Measurements from ENCODE around the gene CLDND2. TPM values are rescaled to one million over a fixed set of nuclear protein-coding genes. Genes with fewer than 3 reads are reported as not detected.

The CLDND2 gene
- total RNA-seq, 1 donor from 2014 or later: 2.4 TPM

- DNase-seq (ENCODE audit: low spot score) (no peak), ATAC-seq (no peak)
- intact Hi-C loops (cut with DNase I): no loop called here
Measured at GRCh38 chr19:51387924-51388389, 19.2 kb upstream of the CLDND2 start, which contains the start of gene LIM2. Gene LIM2, minus strand, starts transcription at chr19:51387974. Its CDS starts 531 bp downstream, at chr19:51387443.

GRCh38 chr19:51386882-51387520, 18.2 kb upstream of the CLDND2 start:
- intact Hi-C loops (cut with DNase I): no loop called here
- ATAC-seq (no peak), DNase-seq (ENCODE audit: low spot score) (no peak)

GRCh38 chr19:51382004-51382403, 13.2 kb upstream of the CLDND2 start:
- DNase-seq (ENCODE audit: low spot score): no peak
- intact Hi-C loops (cut with DNase I): no loop called here
- no peak for ATAC-seq

GRCh38 chr19:51380379-51380778, 11.6 kb upstream of the CLDND2 start:
- DNase-seq (ENCODE audit: low spot score) (no peak), ATAC-seq (no peak)
- intact Hi-C loops (cut with DNase I): no loop called here

- no peak for DNase-seq (ENCODE audit: low spot score)
- intact Hi-C loops (cut with DNase I): no loop called here
Measured at GRCh38 chr19:51377422-51377821, 8.6 kb upstream of the CLDND2 start.

GRCh38 chr19:51375504-51376221, 6.9 kb upstream of the CLDND2 start:
- intact Hi-C loops (cut with DNase I): no loop called here
- DNase-seq (ENCODE audit: low spot score) (no peak), ATAC-seq (no peak)

More at GRCh38 chr19:51377422-51377821, 8.6 kb upstream of the CLDND2 start:
- ATAC-seq: no peak

GRCh38 chr19:51372649-51373504, 4.1 kb upstream of the CLDND2 start, which contains the start of gene NKG7:
Gene NKG7, minus strand, starts transcription at chr19:51372654. Its CDS starts 119 bp downstream, at chr19:51372535.
- ATAC-seq (no peak), DNase-seq (ENCODE audit: low spot score) (no peak)
- intact Hi-C loops (cut with DNase I): no loop called here

GRCh38 chr19:51372021-51372648, 3.3 kb upstream of the CLDND2 start:
- intact Hi-C loops (cut with DNase I): no loop called here
- ATAC-seq (no peak), DNase-seq (ENCODE audit: low spot score) (no peak)

- no peak for DNase-seq (ENCODE audit: low spot score)
- ATAC-seq: no peak
- intact Hi-C loops (cut with DNase I): no loop called here
Measured at GRCh38 chr19:51371186-51371690, 2.4 kb upstream of the CLDND2 start.

- DNase-seq (ENCODE audit: low spot score) (no peak), ATAC-seq (no peak)
- intact Hi-C loops (cut with DNase I): no loop called here
Measured at GRCh38 chr19:51370230-51370629, 1.4 kb upstream of the CLDND2 start.

- ATAC-seq (peak; percentile 95), DNase-seq (ENCODE audit: low spot score) (peak; percentile 100)
- intact Hi-C loops (cut with DNase I): no loop called here
Measured at GRCh38 chr19:51367565-51368365, 1.0 kb downstream of the CLDND2 start.

GRCh38 chr19:51367255-51367564, 1.6 kb downstream of the CLDND2 start:
- DNase-seq (ENCODE audit: low spot score) (peak; percentile 78), ATAC-seq (no peak)
- intact Hi-C loops (cut with DNase I): no loop called here

GRCh38 chr19:51366389-51367254, 2.2 kb downstream of the CLDND2 start:
- peak; percentile 98 for DNase-seq (ENCODE audit: low spot score)
- intact Hi-C loops (cut with DNase I): no loop called here
- peak; percentile 91 for ATAC-seq

GRCh38 chr19:51365965-51366388, 2.8 kb downstream of the CLDND2 start, which contains the start of gene ETFB:
Gene ETFB, minus strand, starts transcription at chr19:51366388. Its CDS starts 62 bp downstream, at chr19:51366326.
- DNase-seq (ENCODE audit: low spot score): no peak
- no peak for ATAC-seq
- intact Hi-C loops (cut with DNase I): no loop called here

GRCh38 chr19:51365211-51365964, 3.4 kb downstream of the CLDND2 start:
- intact Hi-C loops (cut with DNase I): no loop called here
- no peak for ATAC-seq
- no peak for DNase-seq (ENCODE audit: low spot score)

Measured in sciatic nerve (tissue), 2 donors.